D721Med (cell line): ENCODE data around the gene WRAP73.

Experiments used
- DNase-seq: peaks from one replicate; pipeline ENCODE4 v3.0.0; 2011; ENCODE audit warnings: low spot score; ENCODE audit not compliant: insufficient read length
- FAIRE-seq: peaks from 2 replicates; lab custom pipeline; 2011; peaks lifted over from hg19 to GRCh38; lab: Jason Lieb, UNC
- TF ChIP-seq, protein P1 (sequence below): IDR thresholded peaks from 2 replicates; pipeline ENCODE4 v1.5.1; 2012; ENCODE audit warnings: mild to moderate bottlenecking, control low read depth; ENCODE audit not compliant: insufficient read depth; ENCODE audit errors: missing control alignments

Gene WRAP73

DNA sequence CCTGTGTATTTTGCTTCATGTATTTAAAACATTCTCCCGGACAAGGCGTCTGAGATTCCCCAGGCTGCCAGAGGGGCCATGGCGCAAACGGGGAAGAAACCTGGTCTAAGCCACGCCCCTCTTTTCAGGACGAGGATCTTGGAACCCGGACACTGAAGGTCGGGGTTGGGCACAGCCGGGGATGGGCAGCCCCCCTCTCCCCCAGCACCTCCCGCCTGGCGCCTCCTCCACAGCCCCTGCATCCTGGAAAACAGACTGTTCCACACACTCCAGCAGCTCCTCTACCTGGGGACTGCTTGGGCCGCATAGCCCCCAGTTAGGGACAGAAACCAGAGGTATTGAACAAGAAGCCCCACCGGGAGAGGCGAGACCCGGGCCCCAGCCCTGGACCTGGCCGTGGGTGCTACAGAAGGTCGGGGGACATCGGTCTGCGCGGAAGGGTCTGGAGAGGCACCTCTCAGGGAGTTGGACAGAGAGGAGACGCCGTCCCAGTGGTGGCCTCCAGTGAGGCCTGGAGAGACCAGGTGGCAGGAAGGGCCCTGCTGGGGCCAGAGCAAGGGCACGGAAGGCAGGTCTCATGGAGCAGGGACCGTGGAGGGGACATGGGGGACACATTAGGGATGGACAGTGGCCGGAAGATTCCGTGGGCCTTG lies 7.8 kb upstream of the WRAP73 start:
- DNase-seq (no peak), FAIRE-seq (no peak)
- TF ChIP-seq, protein P1, sequence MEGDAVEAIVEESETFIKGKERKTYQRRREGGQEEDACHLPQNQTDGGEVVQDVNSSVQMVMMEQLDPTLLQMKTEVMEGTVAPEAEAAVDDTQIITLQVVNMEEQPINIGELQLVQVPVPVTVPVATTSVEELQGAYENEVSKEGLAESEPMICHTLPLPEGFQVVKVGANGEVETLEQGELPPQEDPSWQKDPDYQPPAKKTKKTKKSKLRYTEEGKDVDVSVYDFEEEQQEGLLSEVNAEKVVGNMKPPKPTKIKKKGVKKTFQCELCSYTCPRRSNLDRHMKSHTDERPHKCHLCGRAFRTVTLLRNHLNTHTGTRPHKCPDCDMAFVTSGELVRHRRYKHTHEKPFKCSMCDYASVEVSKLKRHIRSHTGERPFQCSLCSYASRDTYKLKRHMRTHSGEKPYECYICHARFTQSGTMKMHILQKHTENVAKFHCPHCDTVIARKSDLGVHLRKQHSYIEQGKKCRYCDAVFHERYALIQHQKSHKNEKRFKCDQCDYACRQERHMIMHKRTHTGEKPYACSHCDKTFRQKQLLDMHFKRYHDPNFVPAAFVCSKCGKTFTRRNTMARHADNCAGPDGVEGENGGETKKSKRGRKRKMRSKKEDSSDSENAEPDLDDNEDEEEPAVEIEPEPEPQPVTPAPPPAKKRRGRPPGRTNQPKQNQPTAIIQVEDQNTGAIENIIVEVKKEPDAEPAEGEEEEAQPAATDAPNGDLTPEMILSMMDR = no peak

DNA sequence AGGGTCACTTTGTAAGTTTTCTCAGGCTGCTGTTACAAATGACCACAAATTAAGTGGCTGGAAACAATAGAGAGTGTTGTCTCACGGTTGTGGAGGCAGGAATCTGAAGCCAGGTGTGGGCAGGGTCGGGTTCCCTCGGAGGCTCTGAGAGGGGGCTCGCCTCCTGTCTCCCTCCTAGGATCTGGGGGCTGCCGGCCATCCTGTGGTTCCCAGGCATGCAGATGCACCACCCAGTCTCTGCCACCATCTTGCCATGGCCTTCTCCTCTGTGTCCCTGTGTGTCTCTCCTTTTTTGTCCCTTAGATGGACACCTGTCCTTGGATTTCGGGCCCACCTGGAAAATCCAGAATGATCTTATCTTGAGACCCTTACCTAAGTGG lies 7.2 kb upstream of the WRAP73 start:
- no peak for FAIRE-seq
- TF ChIP-seq, protein P1 = no peak
- DNase-seq = no peak

DNA sequence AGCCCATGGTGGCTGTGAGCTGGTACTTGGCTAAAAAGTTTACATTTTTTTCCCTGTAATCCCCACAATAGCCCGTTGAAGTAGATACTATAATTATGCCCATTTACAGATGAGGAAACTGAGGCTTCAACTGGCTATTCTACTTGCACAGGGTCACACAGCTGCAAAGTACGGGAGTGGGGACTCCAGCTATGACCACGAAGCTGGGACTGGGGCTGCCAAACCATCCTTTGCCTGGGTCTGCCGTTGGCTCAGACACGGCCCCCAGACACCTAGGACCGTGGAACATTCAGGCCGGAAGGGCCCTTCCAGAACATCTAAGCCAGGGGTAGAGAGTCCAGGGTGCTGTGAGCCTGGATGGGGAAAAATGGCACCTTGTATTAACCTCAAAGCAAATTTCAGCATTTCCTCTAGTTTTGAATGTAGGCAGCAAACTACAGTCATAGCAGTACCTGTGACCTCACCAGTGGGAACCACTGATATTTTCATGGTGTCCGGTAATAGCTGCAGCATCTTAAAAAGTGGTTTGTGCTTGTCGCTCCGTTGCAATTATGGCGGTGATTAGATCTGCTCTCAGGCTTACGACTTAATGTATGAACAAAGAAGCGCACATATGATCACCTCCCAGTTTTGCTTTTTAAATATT lies 6.7 kb upstream of the WRAP73 start:
- TF ChIP-seq, protein P1 = no peak
- FAIRE-seq (no peak), DNase-seq (no peak)

DNA sequence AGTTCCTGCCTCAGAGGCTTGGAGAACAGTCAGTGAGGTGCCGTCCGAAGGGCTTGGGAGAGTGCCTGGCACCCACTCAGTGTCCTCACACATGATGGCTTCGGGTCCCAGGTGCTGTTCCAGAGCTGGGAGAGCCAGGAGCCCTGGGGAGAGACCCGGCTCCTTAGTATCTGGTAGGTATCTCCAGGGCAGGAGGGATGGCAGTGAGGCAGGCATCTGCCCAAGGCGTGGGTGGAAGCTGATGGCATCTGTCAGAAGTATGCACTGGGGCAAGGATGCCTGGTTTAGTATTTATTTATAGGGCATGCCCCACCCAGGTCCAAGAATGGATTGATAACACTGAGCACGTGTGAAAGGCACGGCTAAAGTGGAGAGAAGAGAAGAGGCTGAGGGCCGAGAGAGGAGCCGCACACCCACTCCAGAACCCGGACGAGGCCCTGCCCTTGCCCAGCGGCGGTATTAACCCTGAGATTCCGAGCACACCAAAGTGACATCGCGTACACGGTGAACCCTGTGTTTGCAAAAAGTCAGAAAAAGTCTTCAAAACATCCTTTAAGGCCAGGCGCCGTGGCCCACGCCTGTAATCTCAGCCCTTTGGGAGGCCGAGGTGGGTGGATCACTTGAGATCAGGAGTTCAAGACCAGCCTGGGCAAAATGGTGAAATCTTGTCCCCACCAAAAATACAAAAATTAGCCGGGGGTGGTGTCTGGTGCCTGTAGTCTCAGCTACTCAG lies 4.8 kb upstream of the WRAP73 start:
- TF ChIP-seq, protein P1 = no peak
- DNase-seq (no peak), FAIRE-seq (no peak)

DNA sequence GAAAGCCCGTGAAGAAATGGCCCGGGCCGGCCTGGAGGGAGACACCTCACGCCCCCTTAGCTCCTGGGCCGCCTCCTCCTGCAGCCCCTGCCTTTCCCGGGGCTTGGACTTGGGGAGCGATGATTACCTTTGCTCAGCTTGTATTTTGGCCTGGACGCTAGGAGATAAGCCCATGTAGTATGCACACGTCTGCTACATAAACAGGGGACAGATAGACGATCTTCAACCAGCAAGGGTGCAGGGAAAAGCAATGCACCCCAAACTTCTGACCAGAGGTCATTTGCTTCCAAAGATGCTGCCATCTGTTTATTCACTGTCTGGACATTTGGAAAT lies 3.3 kb upstream of the WRAP73 start:
- TF ChIP-seq, protein P1 = no peak
- FAIRE-seq = no peak
- no peak for DNase-seq

DNA sequence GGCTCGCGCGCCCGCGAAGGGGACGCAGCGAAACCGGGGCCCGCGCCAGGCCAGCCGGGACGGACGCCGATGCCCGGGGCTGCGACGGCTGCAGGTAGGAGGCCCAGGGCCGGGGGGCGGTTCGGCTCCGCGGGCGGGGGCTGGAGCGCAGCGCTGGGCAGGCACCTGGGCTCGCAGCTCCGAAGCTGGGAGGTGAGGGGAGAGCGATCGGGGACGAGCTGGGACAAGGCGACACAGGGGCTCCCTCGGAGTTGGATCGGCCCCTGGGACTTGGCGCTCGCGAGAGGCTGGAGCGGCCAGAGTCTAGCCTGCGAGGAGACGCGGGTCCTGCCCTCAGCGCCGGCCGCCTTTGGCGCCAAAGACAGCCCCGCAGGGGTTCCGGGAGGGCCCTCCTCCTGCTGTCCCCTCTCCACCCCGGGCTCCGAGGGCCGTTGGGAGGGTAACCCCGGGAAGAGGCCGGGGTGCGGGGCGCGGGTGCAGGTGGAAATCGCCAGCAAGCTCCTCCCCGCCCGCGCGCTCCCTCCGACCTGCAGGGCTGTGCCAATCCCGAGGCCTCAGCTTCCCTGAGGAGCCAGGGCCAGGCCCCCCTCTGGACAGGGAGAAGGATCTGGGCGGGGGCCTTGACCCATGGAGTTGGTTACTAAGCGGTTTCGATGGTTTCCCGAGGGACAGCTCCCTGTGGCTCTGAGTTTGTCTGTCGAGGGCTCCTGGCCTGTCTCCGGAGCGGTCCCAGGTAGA lies 2.8 kb upstream of the WRAP73 start:
- TF ChIP-seq, protein P1 = no peak
- no peak for FAIRE-seq
- DNase-seq = no peak
